Measurements from ENCODE around the gene NPW.
A peak's percentile ranks its signal among the peaks of the same experiment; 100 is the strongest.
"Not testable (repeated sequence)": the region's sequence is repeated elsewhere in the genome, so short reads cannot be mapped to it uniquely, and the experiment has no call there.

NPW gene

DNA sequence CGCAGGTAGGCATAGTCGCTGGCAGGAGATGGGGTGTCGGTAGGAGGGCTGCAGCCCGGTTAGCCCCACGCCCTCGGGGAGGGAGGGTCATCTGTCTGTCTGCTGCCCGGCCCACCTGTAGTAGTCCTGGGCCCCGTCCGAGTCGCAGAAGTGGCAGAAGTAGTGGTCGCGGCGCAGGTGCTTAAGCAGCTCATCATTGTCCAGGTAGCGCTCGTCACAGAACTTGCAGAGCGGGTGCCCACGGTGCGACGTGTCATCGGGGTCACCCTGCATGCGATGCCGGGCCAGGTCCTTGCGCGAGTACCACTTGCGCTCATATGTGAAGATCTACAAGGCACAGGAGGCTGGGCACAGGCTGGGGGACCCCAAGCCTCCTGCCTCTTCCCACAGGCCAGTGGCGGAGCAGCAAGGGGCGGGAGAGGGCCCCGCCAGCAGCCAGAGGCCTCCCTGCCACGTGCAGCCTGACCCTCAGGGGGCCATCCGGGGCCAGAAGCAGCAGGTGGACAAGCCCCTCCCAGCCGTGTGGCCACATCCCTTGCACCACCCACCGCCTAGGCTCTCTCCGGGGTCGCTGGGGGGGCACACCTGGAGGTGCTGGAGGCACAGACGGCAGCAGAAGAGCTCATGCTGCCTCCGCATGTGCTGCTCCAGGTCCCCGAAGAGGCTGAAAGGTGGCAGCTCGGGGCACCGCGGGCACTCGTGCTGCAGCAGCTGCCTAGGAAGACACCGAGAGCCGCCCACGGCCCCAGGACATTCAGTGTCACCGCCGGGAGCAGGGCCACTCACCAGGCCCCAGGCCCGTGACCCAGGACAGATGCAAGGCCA lies 17.0 kb upstream of the NPW start:
- DNase-seq (ENCODE audit: low spot score): no peak

DNA sequence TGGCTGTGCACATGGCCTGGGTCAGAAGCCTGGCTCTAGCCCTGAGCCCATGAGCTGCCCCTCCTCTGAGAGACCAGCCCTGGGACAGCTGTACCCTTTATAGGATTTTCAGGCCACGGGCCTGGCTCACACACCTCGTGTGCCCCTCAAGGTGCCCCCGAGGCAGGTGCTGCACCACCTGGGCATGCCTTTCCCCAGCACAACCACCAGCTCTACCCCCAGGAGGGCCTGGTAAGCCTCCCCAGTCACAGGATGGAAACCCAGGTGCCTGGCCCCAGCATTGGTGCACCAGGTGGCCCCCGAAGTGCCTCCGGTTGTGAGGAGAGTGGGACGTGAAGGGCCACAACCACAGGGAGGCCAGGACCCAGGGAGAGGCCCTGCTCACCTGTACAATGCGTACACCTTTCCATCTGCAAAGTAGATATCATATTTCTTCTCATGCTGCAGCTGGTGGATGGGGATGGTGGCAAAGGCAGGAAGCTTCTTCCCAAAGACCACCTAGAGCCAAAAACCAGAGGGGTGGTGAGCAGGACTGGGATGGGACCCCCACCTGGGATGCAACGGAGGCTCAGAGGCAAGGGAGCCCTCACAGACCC lies 16.3 kb upstream of the NPW start:
- DNase-seq (ENCODE audit: low spot score): no peak

DNA sequence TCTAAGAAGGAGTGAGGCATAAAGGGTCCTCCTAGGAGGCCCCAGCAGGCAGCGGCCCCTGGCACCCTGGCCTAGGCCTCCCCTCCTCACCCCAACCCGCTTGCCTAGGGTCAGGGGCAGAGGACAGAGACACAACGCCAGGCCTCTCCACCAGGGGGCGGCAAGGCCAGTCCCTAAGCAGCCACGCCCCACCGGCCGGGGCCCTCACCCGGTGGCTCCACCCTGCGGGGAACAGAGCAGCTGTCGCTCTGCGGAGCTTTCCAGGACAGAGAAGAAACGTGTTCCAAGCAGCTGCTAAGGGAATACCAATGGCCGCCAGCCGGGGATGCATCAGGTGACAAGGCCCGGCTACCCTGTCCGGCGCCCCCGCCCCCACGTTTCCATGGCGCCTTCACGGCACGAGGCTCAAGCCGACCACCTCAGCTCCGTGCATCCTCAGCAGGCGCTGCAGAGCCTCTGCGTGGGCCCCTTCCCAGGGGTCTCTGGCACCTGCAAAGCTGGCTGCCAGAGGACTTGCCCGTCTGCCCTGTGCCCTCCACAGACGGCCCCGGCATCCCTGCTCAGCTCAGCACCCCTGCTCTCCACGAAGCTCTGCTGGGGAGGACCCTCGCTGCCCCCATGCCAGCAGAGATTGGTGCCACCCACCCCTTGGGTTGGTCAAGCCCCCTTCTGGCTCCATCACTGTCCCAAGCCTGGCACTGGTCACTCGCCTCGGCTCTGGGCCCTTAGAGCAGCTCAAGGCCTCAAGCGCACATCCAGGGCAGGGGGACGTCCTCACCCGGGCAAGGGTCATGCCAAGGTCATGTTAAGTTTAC lies 15.6 kb upstream of the NPW start:
- DNase-seq (ENCODE audit: low spot score): peak; percentile 93

DNA sequence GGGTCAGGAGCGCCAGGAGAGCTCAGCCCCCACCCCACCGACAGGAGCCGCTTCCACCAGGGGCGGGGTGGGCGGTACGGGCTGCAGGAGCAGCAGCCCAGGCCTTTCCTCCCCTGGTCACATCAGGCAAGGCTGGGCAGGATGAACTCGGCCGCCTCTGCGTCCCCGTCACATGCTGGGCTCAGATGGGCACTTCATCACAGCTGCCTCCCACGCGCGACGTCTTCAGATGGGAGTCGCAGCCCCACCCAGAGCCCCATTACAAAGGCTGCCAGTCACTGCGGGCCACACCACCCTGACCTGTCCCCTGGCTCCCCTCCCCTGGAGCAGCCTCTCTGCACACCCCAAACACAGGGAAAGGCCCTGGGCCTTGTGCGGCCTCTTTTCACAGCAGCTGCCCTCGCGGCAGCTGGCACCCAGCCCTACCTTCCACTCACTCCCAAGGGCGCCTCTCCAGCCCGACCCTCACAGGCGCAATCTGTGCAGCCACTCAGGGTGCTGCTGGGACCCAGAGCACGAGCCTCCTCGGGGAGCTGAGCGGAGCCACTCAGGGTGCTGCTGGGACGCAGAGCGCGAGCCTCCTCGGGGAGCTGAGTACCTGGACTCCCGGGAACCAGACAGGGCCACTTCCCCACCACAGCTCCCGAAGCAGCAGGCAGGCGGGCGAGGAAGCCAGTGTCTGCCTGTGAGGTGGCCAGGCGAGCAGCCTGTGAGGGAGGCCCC lies 14.6 kb upstream of the NPW start:
- DNase-seq (ENCODE audit: low spot score): no peak

DNA sequence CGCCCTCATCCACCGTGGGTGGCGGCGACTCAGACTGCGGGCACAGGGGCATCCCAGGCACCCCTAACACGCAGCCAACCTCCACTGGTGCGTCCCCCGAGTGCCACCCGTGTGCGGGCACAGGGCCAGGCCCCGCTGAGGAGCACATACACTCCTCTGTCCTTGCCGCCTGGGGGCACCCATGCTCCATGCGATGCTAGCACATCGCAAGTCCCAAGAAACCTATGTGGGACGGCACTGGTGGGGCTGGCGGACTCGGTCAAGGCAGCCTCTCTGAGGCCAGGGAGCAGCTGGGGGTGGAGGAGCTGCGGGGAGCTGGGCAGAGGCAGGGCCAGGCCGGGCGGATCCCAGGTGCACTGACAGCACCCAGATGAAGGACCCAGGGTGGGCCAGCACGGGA lies 13.9 kb upstream of the NPW start:
- DNase-seq (ENCODE audit: low spot score): no peak

DNA sequence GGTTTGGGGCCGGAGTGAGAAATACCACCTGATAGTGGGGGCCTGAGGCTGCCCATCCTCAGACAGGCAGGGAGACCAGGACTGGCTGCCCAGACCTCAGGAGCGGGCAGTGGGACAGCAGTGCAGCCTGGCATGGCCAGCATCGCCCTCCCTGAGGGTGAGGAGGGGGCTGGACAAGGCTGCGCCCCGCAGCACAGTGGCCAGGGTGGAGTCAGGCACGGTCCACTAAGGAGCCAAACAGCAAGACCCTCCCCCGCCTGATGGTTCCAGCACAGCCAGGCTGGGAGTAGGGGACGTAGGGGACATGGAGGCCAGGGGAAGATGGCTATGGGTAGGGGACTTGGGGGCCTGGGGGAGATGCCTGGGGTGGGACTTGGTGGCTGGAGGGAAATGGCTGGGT lies 13.3 kb upstream of the NPW start:
- no peak for DNase-seq (ENCODE audit: low spot score)

DNA sequence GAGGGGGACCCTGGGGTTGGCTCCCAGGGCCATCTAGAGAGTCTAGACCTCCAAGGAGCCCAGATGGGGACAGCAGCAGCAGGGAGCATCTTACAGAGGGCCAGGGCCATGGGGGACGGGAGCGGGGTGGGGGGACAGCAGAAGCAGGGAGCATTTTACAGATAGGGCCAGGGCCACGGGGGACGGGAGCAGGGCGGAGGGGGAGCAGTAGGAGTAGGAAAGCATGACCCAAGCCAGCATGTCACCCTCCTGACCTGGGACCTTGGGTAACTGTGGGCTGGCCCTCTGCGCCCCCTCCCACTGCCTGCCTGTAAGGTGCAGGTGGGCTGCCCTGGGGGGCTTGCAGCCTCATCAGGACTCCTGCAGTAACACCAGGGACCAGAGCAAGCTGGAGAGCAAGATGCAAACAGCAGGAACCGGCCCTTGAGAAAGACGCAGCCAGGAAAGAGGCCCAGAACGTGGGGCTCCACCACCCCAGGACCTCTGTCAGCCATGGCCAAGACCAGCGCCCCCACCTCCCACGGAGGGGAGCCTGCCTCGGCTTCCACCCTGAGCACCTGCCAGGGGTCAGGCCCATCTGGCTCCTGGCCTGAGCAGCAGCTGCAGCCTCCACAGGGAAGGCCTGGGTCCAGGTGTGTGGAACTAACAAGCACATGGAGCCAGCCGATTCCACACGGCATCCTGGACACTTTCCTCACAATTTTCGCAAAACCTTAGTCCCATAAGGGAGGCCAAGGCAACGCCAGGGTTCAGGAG lies 12.3 kb upstream of the NPW start:
- no peak for DNase-seq (ENCODE audit: low spot score)

DNA sequence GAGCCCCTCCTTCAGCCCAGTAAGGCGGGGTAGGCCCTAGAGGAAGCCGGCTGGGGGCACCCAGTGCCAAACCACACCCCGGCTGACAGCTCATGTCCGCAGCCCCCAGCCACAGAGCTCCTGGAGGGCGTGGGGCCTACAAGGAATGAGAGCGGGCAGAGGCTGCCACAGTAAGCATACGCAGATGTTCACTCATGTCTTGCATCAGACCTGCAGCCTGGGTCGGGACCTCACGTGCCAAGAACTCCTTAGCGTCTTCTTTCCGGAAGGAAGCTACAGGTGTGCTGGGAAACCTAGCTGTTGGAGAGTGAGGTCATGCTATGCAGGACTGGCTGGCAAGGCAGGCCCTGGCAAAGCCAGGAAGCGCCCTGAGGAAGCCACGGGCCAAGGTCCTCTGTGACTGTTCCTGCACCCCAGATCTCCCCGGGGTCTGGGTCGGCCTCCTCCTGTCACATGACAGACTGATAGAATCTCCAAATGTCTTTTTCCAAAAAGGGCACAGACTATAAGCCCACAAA lies 11.5 kb upstream of the NPW start:
- peak; percentile 86 for DNase-seq (ENCODE audit: low spot score)

DNA sequence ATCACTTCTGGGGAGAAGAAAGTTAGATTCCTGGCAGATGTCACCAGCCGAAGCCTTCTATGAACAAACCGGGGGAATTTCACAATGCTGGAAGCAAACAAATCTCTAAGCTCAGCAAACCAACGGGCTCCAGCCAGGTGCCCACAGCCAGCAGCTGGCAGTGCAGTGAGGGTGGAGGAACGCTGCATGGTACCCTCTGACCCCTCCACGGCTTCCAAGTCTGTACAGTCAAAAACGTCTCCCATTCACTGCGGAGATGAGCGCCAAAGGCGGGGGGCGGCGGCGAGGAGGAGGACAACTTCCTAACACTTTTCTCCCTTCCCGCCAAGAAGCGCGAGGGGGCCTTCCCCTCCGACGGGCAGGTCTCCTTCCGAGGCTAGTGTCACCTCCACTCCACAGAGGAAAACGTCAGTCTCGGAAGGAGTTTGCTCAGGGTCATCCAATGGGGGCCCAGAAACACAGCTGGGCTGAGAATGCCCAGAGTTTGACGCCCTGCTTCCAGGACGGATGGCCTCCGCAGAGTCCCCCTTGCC lies 10.9 kb upstream of the NPW start:
- peak; percentile 50 for DNase-seq (ENCODE audit: low spot score)

DNA sequence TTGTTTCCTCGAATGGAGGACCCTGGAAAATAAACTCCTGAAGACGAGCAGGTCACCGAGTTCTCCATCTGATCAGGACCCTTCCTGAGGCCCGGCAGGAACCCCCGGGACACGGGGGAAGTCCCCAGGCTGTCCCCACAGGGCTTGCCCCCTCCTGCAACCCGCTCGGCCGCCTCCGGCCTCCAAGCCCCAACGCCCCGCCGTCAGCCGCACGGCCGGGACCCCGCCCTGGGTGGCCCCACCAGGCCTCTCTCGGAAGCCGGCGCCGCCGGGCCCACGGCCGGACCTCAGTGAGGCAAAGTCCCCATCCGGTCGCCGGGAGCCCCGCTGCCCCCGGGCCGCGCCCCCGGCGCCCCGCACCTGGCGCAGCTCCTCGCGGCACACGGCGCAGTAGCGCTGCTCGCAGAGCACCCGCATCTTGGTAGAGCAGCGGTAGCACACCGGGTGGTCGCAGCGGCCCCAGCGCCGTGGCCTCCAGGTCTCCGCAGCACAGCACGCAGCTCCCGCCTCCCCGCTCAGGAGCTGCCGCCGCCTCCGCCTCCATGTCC lies 10.3 kb upstream of the NPW start:
- no peak for DNase-seq (ENCODE audit: low spot score)

DNA sequence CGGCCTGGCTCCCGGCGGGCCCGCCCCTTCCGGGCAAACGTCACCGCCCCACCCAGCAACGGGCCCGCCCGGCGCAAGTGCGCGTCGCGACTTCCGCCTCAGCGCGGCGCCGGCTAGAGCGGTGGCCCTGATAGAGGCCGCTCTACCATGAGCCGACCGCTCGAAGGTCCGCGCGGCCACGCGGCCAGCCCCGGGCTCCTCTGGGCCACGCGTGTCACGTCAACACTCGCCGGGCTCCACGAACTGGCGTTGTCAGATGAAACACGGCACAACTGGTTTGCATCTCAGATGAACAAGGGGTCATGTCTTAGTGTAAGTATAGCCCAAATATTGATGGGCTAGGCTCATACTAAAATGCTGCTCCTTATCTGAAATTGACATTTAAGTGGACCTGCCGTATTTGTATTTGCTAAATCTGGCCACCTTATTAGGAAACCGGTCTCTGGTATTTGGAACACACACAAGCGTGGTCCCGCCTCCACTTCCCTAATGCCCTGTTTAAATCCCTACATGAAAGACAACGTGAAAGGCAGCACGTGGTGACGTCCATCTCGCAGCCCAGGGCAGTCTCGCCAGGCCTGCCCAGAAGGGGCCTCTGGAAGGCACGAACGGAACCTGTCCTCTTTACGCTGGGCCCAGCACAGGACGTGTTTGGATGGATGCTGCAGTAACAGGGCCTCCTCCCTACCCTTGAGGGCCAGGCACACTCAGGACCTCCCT lies 9.6 kb upstream of the NPW start, which contains the start of gene ZNF598:
Gene ZNF598, minus strand, starts transcription at position 31 of the 720 bp plus-strand sequence.
- DNase-seq (ENCODE audit: low spot score): peak; percentile 96

DNA sequence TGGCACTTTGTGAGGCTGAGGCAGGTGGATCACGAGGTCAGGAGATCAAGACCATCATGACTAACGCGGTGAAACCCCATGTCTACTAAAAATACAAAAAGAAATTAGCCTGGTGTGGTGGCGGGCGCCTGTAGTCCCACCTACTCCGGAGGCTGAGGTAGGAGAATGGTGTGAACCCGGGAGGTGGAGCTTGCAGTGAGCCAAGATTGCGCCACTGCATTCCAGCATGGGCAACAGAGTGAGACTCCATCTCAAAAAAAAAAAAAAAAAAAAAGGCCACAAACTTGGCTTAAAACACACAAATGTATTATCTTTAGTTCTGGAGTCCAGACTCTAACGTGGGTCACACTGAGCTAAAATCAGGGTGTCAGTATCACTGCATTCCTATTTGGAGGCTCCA lies 7.9 kb upstream of the NPW start:
- not testable (repeated sequence) for DNase-seq (ENCODE audit: low spot score)

DNA sequence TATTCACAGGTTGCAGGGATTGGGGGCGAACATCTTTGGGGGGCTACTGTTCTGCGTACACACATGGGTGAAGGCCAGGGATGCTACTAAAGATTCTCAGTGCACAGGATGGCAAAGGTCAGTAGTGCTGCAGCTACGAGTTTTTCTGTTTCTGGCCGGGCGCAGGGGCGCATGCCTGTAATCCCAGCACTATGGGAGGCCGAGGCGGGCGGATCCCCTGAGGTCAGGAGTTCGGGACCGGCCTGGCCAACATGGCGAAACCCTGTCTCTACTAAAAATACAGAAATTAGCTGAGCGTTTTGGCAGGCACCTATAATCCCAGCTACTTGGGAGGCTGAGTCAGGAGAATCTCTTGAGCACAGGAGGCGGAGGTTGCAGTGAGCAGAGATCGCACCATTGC lies 6.1 kb upstream of the NPW start:
- DNase-seq (ENCODE audit: low spot score): no peak

DNA sequence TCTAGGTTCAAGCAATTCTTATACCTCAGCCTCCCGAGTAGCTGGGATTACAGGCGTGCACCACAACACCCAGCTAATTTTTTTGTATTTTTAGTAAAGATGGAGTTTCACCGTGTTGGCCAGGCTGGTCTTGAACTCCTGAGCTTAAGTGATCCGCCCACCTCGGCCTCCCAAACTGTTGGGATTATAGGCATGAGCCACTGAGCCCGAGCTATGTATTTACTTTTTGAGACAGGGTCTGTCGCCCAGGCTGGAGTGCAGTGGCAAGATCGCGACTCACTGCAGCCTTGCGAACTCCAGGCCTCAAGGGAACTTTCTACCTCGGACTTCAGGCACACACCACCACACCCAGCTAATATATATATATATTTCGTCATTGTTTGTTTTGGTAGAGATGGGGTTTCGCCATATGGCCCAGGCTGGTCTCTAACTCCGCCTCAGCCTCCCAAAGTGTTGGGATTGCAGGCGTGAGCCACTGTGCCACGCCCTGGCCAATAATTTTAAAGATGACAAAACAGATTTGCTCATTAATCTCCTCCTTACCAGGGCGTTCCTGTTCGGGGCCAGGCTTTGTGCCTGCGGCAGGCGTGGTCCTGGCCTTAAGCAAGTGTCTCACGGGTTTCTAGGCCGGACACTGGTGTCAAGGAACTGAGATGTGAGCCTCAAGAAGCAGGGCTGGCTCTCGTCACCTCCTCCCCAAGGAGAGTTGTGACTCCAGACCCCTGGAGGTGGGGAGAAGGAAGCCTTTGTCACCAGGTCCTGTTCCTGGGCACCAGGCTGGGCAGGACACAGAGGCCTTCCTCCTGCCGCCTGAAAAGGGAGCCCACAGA lies 4.3 kb upstream of the NPW start:
- DNase-seq (ENCODE audit: low spot score): no peak

DNA sequence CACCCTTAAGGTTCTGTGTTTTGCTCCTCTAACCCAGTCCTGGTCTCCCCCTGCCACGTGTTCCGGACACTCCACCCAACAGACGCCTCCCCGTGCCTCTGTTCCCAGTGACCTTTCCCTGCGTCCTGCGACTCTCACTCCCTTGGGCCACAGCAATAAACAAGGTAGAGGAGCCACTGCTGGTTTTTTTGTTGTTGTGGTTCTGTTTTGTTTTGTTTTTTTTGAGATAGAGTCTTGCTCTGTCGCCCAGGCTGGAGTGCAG lies 3.7 kb upstream of the NPW start:
- no peak for DNase-seq (ENCODE audit: low spot score)

DNA sequence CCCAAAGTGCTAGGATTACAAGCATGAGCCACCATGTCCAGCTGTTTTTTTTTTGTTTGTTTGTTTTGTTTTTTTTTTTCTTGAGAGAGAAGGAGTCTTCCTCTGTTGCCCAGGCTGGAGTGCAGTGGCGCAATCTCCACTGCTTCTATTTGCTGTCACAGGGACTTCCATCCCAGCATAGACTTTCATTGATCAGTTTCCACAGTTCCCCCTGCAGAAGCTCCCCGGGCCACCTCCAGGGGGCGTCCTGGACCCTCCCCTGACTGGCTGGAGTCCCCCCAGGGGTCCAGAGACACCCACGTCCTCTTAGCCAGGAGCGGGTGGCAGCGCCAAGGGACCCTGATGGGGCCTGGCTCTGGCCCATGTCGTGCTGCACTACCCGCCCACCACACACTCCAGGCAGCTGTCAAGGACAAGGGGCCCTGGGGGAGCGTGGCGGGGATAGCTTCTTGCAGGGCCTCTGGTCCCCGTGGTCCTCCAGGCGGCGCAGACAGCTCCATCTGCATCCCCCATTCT lies 3.1 kb upstream of the NPW start:
- no peak for DNase-seq (ENCODE audit: low spot score)

DNA sequence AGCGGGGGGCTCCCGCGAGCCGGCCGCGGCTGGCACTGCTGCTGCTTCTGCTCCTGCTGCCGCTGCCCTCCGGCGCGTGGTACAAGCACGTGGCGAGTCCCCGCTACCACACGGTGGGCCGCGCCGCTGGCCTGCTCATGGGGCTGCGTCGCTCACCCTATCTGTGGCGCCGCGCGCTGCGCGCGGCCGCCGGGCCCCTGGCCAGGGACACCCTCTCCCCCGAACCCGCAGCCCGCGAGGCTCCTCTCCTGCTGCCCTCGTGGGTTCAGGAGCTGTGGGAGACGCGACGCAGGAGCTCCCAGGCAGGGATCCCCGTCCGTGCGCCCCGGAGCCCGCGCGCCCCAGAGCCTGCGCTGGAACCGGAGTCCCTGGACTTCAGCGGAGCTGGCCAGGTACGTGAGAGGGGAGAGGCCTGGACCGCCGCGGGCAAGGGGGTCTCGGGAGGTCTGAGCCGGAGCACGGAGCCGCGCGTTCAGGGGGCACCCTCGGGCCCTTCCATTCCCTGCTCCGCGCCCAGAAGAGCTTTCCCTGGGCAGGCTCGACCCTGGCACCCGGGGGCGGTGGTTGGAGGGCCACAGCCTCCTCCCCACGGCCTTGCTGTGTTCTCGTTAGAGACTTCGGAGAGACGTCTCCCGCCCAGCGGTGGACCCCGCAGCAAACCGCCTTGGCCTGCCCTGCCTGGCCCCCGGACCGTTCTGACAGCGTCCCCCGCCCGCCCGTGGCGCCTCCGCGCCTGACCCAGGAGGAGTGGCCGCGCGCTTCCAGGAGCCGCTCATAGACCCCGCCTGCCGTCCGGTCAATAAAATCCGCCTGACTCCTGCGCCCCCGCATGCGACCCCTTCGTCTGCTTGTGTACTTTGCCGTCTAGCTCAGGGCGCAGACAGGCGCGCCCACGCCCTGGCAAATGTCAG lies 591 bp downstream of the NPW start:
- no peak for DNase-seq (ENCODE audit: low spot score)

DNA sequence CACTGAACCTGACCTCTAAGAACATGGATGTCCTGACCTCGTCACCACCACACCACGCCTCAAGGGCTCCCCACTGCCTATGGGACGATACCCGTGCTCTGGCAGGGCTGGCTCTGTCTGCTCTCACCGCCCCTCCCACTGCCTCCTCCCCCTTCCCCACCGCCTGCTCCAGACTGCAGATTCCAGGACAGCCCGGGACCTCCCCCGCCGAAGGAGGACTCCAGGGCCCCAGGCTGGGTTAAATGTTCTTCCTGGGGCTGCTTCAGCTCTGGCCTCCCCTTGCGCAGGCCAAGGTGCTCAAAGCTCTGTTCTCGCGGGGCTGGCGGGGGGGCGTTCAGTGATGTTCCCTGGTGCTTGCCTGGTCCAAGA lies 3.1 kb downstream of the NPW start:
- DNase-seq (ENCODE audit: low spot score): peak; percentile 40

Measured in AG20443 (cell line).